OCI-LY7 (cell line): ENCODE data around the gene MAP1LC3B.

ENCODE experiments used
- CTCF ChIP-seq: fragments of 200-600 bp; sonication (generic); conservative IDR thresholded peaks from 2 replicates; pipeline ENCODE4 v1.5.1; 2014; ENCODE audit warnings: mild to moderate bottlenecking, antibody characterized with exemption, low read length, moderate library complexity, mixed read lengths
- EZH2phosphoT487 ChIP-seq: fragments of 200-600 bp; sonication (generic); IDR thresholded peaks from 2 replicates; pipeline ENCODE4 v1.6.1; 2018; ENCODE audit warnings: low read depth, borderline replicate concordance, mild to moderate bottlenecking, mixed run types, antibody characterized with exemption, low read length, moderate library complexity, mixed read lengths

- TF ChIP-seq CTCF (peak; percentile 37), EZH2phosphoT487 (no peak)
These were observed 44.1 kb upstream of the MAP1LC3B start for GRCh38 chr16:87347932-87348615.
